Erythroblast (primary cell): ENCODE measurements around the gene B3GAT2.

Experiments
- GATA1 ChIP-seq: IDR thresholded peaks from 2 replicates; pipeline ENCODE4 v1.6.1; 2011; ENCODE audit warnings: low read depth, mild to moderate bottlenecking, control low read depth, low read length, moderate library complexity
- POLR2A ChIP-seq: IDR thresholded peaks from 2 replicates; pipeline ENCODE4 v1.6.1; 2011; ENCODE audit warnings: mild to moderate bottlenecking, low read length

GRCh38 chr6:70956191-70956450 lies 739 bp downstream of the B3GAT2 start:
- TF ChIP-seq POLR2A (no peak), GATA1 (no peak)
